GM12878 (cell line): ENCODE results near the gene KCNQ1. TPM values are rescaled to one million over a fixed set of nuclear protein-coding genes. Genes with fewer than 3 reads are reported as not detected.

Experiments used
- ATAC-seq: fragments of 200-7000 bp; cut with Tn5 transposase; 3 replicates; pipeline ENCODE4 v1.9.1; 2020; ENCODE audit warnings: mild to moderate bottlenecking, moderate library complexity
- BruUV-seq: library from RNA; stranded (reverse); fragments of 400-500 nt; replicated peaks from 2 replicates; lab custom pipeline; 2021; lab: Mats Ljungman, UMichigan
- CTCF ChIA-PET: fragments of 300-600 bp; sonication (Branson Sonifier 250); formaldehyde crosslinking; extraction: SDS; loops from one replicate; lab custom pipeline; 2021; ENCODE audit warnings: inconsistent platforms; lab: Yijun Ruan, JAX
- POLR2A ChIA-PET: fragments of 350-600 bp; formaldehyde crosslinking; extraction: SDS; loops from one replicate; lab custom pipeline; 2021; ENCODE audit warnings: inconsistent platforms; lab: Charles Lee
- RAD21 ChIA-PET: fragments of 300-600 bp; sonication (Branson Sonifier 250); formaldehyde crosslinking; loops from one replicate; lab custom pipeline; 2023; ENCODE audit warnings: antibody characterized with exemption; ENCODE audit not compliant: unreplicated experiment; lab: Charles Lee
- SMC1A ChIA-PET: fragments of 300-600 bp; sonication (Branson Sonifier 250); formaldehyde crosslinking; loops from one replicate; lab custom pipeline; 2023; ENCODE audit not compliant: unreplicated experiment, uncharacterized antibody; lab: Charles Lee
- DNase-seq: peaks from one replicate; pipeline ENCODE4 v3.0.0-alpha.2; 2011; ENCODE audit warnings: low read depth, low spot score
- FAIRE-seq: peaks from 3 replicates; lab custom pipeline; 2011; peaks lifted over from hg19 to GRCh38; lab: Jason Lieb, UNC
- H2AFZ ChIP-seq: 2 replicates; pipeline ENCODE4 v1.6.0; 2011; ENCODE audit warnings: low read depth, low read length, control low read depth; ENCODE audit not compliant: control insufficient read depth
- H3K27ac ChIP-seq: 2 replicates; pipeline ENCODE4 v1.5.1; 2011; ENCODE audit warnings: control low read depth; ENCODE audit not compliant: control insufficient read depth, insufficient read depth
- H3K27me3 ChIP-seq, 2 experiments: replicated peaks in 1 of 2; 2 replicates each; pipeline versions ENCODE4 v1.6.0 to v1.6.1; 2011; ENCODE audit warnings: low read length in 1 of 2; ENCODE audit not compliant: control insufficient read depth in 2 of 2, insufficient read depth in 2 of 2
- H3K36me3 ChIP-seq, 2 experiments: 2 replicates each; pipeline ENCODE4 v1.5.1; 2011; ENCODE audit warnings: low read length in 1 of 2; ENCODE audit not compliant: control insufficient read depth in 2 of 2, insufficient read depth in 2 of 2
- H3K4me1 ChIP-seq: 2 replicates; pipeline ENCODE4 v1.6.1; 2011; ENCODE audit warnings: mild to moderate bottlenecking, low read length, moderate library complexity, mixed read lengths; ENCODE audit not compliant: control insufficient read depth, insufficient read depth
- H3K4me2 ChIP-seq: 2 replicates; pipeline ENCODE4 v1.6.0; 2011; ENCODE audit warnings: control low read depth; ENCODE audit not compliant: control insufficient read depth, insufficient read depth
- H3K4me3 ChIP-seq: fragments of 200-600 bp; sonication (generic); 2 replicates; pipeline ENCODE4 v1.5.1; 2016
- H3K79me2 ChIP-seq: 2 replicates; pipeline ENCODE4 v1.6.0; 2011; ENCODE audit warnings: low read length; ENCODE audit not compliant: control insufficient read depth, insufficient read depth
- H3K9ac ChIP-seq: 2 replicates; pipeline ENCODE4 v1.8.0; 2011; ENCODE audit warnings: low read length, control low read depth, mixed read lengths; ENCODE audit not compliant: control insufficient read depth, insufficient read depth
- H3K9me3 ChIP-seq: replicated peaks from 3 replicates; pipeline ENCODE4 v1.5.1; 2011; ENCODE audit warnings: mild to moderate bottlenecking, low read length; ENCODE audit not compliant: control insufficient read depth, insufficient read depth
- H4K20me1 ChIP-seq: 2 replicates; pipeline ENCODE4 v1.6.0; 2011; ENCODE audit not compliant: control insufficient read depth, insufficient read depth
- CEBPB ChIP-seq, 2 experiments: fragments of 150-350 bp in 1 of 2; IDR thresholded peaks; 2 replicates each; pipeline ENCODE4 v1.6.1; 2012 to 2014; ENCODE audit warnings: low read depth in 2 of 2, low read length in 2 of 2, borderline replicate concordance in 1 of 2, inconsistent platforms in 1 of 2
- CHD2 ChIP-seq: IDR thresholded peaks from 2 replicates; pipeline ENCODE4 v1.6.1; 2011; ENCODE audit warnings: low read depth, low read length, improper control_type of control experiment, borderline replicate concordance
- DPF2 ChIP-seq: fragments of 450-650 bp; IDR thresholded peaks from 2 replicates; pipeline ENCODE4 v1.6.1; 2017; ENCODE audit warnings: mild to moderate bottlenecking
- HDAC2 ChIP-seq: fragments of 200-600 bp; sonication (generic); IDR thresholded peaks from 2 replicates; pipeline ENCODE4 v1.6.1; 2017
- IRF4 ChIP-seq: IDR thresholded peaks from 2 replicates; pipeline ENCODE4 v1.6.1; 2011; ENCODE audit warnings: low read depth, low read length
- MLLT1 ChIP-seq: fragments of 450-650 bp; IDR thresholded peaks from 2 replicates; pipeline ENCODE4 v1.6.1; 2016; ENCODE audit warnings: mild to moderate bottlenecking
- NR2C2 ChIP-seq: IDR thresholded peaks from 2 replicates; pipeline ENCODE4 v1.6.1; 2011; ENCODE audit warnings: borderline replicate concordance, low read depth; ENCODE audit not compliant: control insufficient read depth, insufficient read length
- POLR2AphosphoS2 ChIP-seq: IDR thresholded peaks from 2 replicates; pipeline ENCODE4 v1.6.1; 2011; ENCODE audit warnings: low read depth, mild to moderate bottlenecking, low read length, improper control_type of control experiment, moderate library complexity
- POLR2AphosphoS5 ChIP-seq: IDR thresholded peaks from 2 replicates; pipeline ENCODE4 v1.6.1; 2011; ENCODE audit warnings: mild to moderate bottlenecking, low read length, inconsistent platforms
- RB1 ChIP-seq: fragments of 450-650 bp; formaldehyde crosslinking; IDR thresholded peaks from 2 replicates; pipeline ENCODE4 v1.6.1; 2017; ENCODE audit warnings: mild to moderate bottlenecking, borderline replicate concordance
- SREBF1 ChIP-seq: IDR thresholded peaks from 2 replicates; pipeline ENCODE4 v1.6.1; 2012; ENCODE audit warnings: mild to moderate bottlenecking, low read length
- TCF12 ChIP-seq: IDR thresholded peaks from 2 replicates; pipeline ENCODE4 v1.6.1; 2011; ENCODE audit warnings: low read depth, mild to moderate bottlenecking, low read length
- YBX1 ChIP-seq: fragments of 450-650 bp; IDR thresholded peaks from 2 replicates; pipeline ENCODE4 v1.6.1; 2016; ENCODE audit warnings: antibody characterized with exemption
- ZNF384 ChIP-seq: IDR thresholded peaks from 2 replicates; pipeline ENCODE4 v1.6.1; 2012; ENCODE audit warnings: low read depth, mild to moderate bottlenecking, low read length, improper control_type of control experiment, borderline replicate concordance
- WGBS: methylation state at CpG from one replicate; pipeline ENCODE4 v1.1.6; 2016; ENCODE audit warnings: low lambda C conversion rate; ENCODE audit not compliant: insufficient replicate concordance, insufficient coverage; ENCODE audit errors: missing lambda C conversion rate; 5-methylcytosine and 5-hydroxymethylcytosine counted together
- in situ Hi-C: fragments of 300-500 bp; cut with MboI; formaldehyde crosslinking; loops from 9 replicates; pipeline ENCODE4 v1.14.3; 2018; ENCODE audit warnings: mixed read lengths
- intact Hi-C: fragments of 100-400 bp; cut with micrococcal nuclease; formaldehyde crosslinking; loops from one replicate; pipeline ENCODE4 v1.14.2; 2022; ENCODE audit not compliant: unreplicated experiment
- polyA plus RNA-seq, 11 experiments: library from polyadenylated mRNA; depleted of rRNA in 4 of 11; unstranded in 6 of 11; stranded (reverse) in 5 of 11; fragments of >200 nt; fragmentation: Nextera tagmentation in 4 of 11; fragmentation: Illumina TruSeq in 1 of 11; extraction: Ambion mirVana in 4 of 11; extraction: Trizol in 1 of 11; gene quantifications; 1 replicate in 1 of 11; 2 replicates in 10 of 11; pipeline versions ENCODE4 v1.2.1 to v1.2.3, GENCODE V29; 2011 to 2016; ENCODE audit warnings: inconsistent platforms in 2 of 11, missing spikeins in 2 of 11, low read depth in 1 of 11
- total RNA-seq, 4 experiments: library from RNA; depleted of rRNA in 3 of 4; stranded (reverse); fragments of >200 nt in 3 of 4; fragmentation: Illumina TruSeq in 1 of 4; extraction: Trizol in 1 of 4; gene quantifications; 2 replicates each; pipeline versions ENCODE4 v1.2.1 to v1.2.3, GENCODE V29; 2013 to 2021
- TF ChIP-seq, protein P1 (sequence below): IDR thresholded peaks from 2 replicates; pipeline ENCODE4 v1.6.1; 2012; ENCODE audit warnings: low read depth, low read length, improper control_type of control experiment
- TF ChIP-seq, protein P2 (sequence below): IDR thresholded peaks from 2 replicates; pipeline ENCODE4 v1.6.1; 2011; ENCODE audit warnings: mild to moderate bottlenecking, low read depth, low read length, moderate library complexity; ENCODE audit not compliant: insufficient replicate concordance
- TF ChIP-seq, protein P3 (sequence below): fragments of 450-650 bp; IDR thresholded peaks from 2 replicates; pipeline ENCODE4 v1.6.1; 2017; ENCODE audit warnings: mild to moderate bottlenecking, low read depth, inconsistent platforms; ENCODE audit not compliant: poor library complexity, severe bottlenecking
- TF ChIP-seq, protein P4 (sequence below): fragments of 450-650 bp; IDR thresholded peaks from 2 replicates; pipeline ENCODE4 v1.6.1; 2017; ENCODE audit warnings: mild to moderate bottlenecking

KCNQ1 gene
- total and polyA plus RNA-seq, 10 of the 15 experiments (the other 5 are each of a cell fraction or from before 2014, with no cell fraction given): 0.03 to 0.15 (median 0.12) TPM; not detected in 7

- Histone ChIP-seq H3K79me2 (no peaks in the 10 kb centered on the region), H3K9ac (no peak overlapping the region), H3K27ac (no peak overlapping the region), H3K36me3 (no peaks in the 10 kb centered on the region), H3K4me2 (no peak overlapping the region), H3K4me3 (no peak overlapping the region), H4K20me1 (no peaks in the 10 kb centered on the region), H2AFZ (no peak overlapping the region), H3K4me1 (peaks cover 4% of the 10 kb centered on the region; the same call in 1 of the 2 replicates), H3K9me3 (no peaks in the 10 kb centered on the region), H3K27me3 (no peaks in the 10 kb centered on the region)
- POLR2A ChIA-PET: interaction anchor here (0.6 kb wide), 1 partner anchor 1373 kb away, joined by 3 read pairs; no protein-coding TSS in a partner anchor
- DNase-seq (no peak), ATAC-seq (no peak), FAIRE-seq (no peak)
- WGBS: 27% methylated on average over 7 of the region's 7 CpGs
- SMC1A ChIA-PET: no interaction called here
- no TSS peak for BruUV-seq
- in situ Hi-C loops (no loop called here), intact Hi-C loops (no loop called here)
- TF ChIP-seq DPF2 (no peak), CHD2 (no peak), YBX1 (no peak), NR2C2 (no peak), RB1 (no peak), HDAC2 (no peak), SREBF1 (no peak), MLLT1 (no peak), CEBPB (IDR thresholded peaks at IDR 0.05; ENCODE audit: borderline replicate concordance in 1 of 2, low read depth in 2 of 2, low read length in 2 of 2) (no peak), POLR2AphosphoS2 (no peak), POLR2AphosphoS5 (no peak), ZNF384 (no peak), TCF12 (no peak), IRF4 (no peak)
- TF ChIP-seq, protein P1, sequence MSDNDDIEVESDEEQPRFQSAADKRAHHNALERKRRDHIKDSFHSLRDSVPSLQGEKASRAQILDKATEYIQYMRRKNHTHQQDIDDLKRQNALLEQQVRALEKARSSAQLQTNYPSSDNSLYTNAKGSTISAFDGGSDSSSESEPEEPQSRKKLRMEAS: no peak
- TF ChIP-seq, protein P2, sequence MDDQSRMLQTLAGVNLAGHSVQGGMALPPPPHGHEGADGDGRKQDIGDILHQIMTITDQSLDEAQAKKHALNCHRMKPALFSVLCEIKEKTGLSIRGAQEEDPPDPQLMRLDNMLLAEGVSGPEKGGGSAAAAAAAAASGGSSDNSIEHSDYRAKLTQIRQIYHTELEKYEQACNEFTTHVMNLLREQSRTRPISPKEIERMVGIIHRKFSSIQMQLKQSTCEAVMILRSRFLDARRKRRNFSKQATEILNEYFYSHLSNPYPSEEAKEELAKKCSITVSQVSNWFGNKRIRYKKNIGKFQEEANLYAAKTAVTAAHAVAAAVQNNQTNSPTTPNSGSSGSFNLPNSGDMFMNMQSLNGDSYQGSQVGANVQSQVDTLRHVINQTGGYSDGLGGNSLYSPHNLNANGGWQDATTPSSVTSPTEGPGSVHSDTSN: no peak
- TF ChIP-seq, protein P3, sequence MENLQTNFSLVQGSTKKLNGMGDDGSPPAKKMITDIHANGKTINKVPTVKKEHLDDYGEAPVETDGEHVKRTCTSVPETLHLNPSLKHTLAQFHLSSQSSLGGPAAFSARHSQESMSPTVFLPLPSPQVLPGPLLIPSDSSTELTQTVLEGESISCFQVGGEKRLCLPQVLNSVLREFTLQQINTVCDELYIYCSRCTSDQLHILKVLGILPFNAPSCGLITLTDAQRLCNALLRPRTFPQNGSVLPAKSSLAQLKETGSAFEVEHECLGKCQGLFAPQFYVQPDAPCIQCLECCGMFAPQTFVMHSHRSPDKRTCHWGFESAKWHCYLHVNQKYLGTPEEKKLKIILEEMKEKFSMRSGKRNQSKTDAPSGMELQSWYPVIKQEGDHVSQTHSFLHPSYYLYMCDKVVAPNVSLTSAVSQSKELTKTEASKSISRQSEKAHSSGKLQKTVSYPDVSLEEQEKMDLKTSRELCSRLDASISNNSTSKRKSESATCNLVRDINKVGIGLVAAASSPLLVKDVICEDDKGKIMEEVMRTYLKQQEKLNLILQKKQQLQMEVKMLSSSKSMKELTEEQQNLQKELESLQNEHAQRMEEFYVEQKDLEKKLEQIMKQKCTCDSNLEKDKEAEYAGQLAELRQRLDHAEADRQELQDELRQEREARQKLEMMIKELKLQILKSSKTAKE: no peak
- TF ChIP-seq, protein P4, sequence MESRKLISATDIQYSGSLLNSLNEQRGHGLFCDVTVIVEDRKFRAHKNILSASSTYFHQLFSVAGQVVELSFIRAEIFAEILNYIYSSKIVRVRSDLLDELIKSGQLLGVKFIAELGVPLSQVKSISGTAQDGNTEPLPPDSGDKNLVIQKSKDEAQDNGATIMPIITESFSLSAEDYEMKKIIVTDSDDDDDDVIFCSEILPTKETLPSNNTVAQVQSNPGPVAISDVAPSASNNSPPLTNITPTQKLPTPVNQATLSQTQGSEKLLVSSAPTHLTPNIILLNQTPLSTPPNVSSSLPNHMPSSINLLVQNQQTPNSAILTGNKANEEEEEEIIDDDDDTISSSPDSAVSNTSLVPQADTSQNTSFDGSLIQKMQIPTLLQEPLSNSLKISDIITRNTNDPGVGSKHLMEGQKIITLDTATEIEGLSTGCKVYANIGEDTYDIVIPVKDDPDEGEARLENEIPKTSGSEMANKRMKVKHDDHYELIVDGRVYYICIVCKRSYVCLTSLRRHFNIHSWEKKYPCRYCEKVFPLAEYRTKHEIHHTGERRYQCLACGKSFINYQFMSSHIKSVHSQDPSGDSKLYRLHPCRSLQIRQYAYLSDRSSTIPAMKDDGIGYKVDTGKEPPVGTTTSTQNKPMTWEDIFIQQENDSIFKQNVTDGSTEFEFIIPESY: no peak
- CTCF ChIA-PET: no interaction called here
- RAD21 ChIA-PET: no interaction called here
Measured at GRCh38 chr11:2777386-2777785, 332.6 kb downstream of the KCNQ1 start.
